Epithelial cell of esophagus (primary cell): Measurements from ENCODE around the gene IDUA.

ENCODE experiments used
- DNase-seq: peaks from one replicate; pipeline ENCODE4 v3.0.0; 2010; ENCODE audit warnings: low read depth
- H3K4me3 ChIP-seq: 2 replicates; pipeline ENCODE4 v1.5.1; 2011; ENCODE audit warnings: mild to moderate bottlenecking, low read length, control low read depth
- CTCF ChIP-seq: IDR thresholded peaks from 2 replicates; pipeline ENCODE4 v1.5.1; 2011; ENCODE audit warnings: low read depth, mild to moderate bottlenecking, low read length, control low read depth, inconsistent platforms; ENCODE audit not compliant: insufficient read depth; ENCODE audit errors: missing control alignments

IDUA gene

GRCh38 chr4:1047976-1048772 is 61.3 kb downstream of the IDUA start:
- no peak for DNase-seq
- TF ChIP-seq CTCF = no peak
- H3K4me3 ChIP-seq = no peak overlapping the region

DNA sequence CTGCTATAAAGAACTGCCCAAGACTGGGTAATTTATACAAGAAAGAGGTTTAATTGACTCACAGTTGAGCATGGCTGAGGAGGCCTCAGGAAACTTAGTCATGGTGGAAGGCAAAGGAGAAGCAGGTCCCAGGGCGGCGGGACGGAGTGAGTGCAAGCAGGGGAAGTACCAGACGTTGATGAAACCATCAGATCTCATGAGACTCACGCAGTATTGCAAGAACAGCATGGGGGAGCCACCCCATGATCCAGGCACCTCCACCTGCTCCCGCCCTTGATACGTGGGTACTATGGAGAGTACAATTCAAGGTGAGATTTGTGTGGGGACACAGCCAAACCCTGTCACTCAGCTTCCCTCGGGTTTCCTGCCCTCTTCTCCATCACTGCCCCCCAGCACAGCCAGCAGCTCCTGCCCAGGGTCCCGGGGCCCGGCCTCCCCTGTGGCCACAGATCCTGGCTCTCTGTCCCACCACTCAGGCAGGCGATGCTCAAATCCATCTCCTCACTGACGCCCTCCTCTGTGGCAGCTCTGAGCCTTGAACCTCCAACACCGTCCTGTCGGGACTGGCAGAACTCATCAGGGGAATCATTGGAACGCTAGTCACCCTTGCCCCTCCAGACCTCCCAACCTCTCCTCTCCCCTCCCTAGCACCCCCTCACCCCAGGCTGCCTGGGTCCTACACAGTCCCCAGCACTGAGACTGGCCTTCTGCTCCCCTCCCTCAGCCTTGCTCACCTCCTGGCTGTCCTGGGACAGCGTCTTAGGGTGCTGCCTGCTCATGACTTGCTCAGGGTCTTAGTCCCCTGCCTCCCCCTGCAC is 62.1 kb downstream of the IDUA start:
- TF ChIP-seq CTCF = no peak

DNA sequence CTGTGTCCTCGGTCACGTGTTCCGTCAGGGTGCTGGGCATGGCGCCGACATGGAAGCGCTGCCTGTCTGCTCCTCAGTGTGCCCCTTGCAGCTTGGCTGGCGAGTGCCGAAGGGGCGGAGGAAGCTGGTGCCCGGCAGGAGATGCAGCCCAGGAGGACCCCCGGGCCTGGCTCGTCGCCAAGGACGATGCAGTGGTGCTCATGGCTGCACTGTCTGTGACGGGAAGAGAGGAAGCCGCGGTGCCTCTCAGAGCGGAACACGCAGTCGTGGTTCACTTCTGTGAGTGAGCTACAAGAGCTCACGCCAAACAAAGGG is 62.7 kb downstream of the IDUA start:
- no peak overlapping the region for H3K4me3 ChIP-seq
- TF ChIP-seq CTCF = no peak
- no peak for DNase-seq

More for the DNA sequence above, 62.1 kb downstream of the IDUA start:
- DNase-seq = no peak
- no peak overlapping the region for H3K4me3 ChIP-seq

- TF ChIP-seq CTCF = no peak
- no peak for DNase-seq
- H3K4me3 ChIP-seq = no peak overlapping the region
Observed at GRCh38 chr4:1050486-1051213, 63.8 kb downstream of the IDUA start.

DNA sequence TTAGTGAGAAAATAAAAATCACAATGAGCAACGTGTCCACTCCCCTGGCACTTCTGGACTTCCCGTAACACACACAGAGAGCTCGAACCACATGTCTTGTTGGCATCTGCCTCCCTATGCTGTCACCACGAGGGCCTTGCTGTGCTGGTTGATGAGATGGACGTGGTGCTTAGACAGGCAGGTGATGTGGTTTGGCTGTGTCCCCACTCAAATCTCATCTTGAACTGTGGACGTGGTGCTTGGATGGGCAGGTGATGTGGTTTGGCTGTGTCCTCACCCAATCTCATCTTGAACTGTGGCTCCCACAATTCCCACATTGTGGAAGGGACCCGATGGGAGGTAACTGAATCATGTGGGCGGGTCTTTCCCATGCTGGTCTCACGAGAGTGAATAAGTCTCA is 64.6 kb downstream of the IDUA start:
- H3K4me3 ChIP-seq = no peak overlapping the region
- no peak for TF ChIP-seq CTCF
- no peak for DNase-seq

DNA sequence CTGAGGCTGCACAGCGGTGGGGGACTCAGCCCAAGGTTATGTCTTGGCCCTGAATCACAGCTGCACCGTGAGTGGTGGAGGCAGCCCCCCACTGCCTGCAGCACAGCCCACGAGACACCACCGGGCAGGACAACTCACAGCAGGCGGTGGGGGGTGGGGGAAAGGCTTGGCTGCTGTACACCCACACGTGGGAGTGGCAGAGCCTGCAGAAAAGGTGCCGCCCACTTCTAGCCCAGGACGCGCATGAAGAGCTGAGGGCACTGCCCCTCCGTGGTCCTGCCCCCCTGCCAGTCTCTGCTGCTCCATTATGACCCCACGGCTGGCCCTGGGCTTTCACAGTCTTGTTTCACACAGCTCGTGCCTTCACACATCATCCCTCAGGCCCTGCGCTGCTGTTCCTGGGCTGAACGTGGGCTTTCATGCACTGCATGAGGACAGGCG is 65.4 kb downstream of the IDUA start:
- no peak for DNase-seq
- no peak for TF ChIP-seq CTCF
- H3K4me3 ChIP-seq = no peak overlapping the region
